Mononuclear cell (primary cell): Measurements from ENCODE around the gene TMEM135. TPM values are rescaled to one million over a fixed set of nuclear protein-coding genes. Genes with fewer than 3 reads are reported as not detected.
"Not testable (repeated sequence)": the region's sequence is repeated elsewhere in the genome, so short reads cannot be mapped to it uniquely, and the experiment has no call there.

Experiments used
- H3K27me3 ChIP-seq: 2 replicates; pipeline ENCODE4 v1.6.0; 2011; ENCODE audit warnings: low read length, control low read depth; ENCODE audit not compliant: insufficient read depth
- H3K4me1 ChIP-seq: 2 replicates; pipeline ENCODE4 v1.5.1; 2011; ENCODE audit warnings: mild to moderate bottlenecking, low read length, control low read depth; ENCODE audit not compliant: insufficient read depth
- H3K4me3 ChIP-seq: 2 replicates; pipeline ENCODE4 v1.5.1; 2011; ENCODE audit warnings: mild to moderate bottlenecking, low read length, moderate library complexity
- H3K9me3 ChIP-seq: 2 replicates; pipeline ENCODE4 v1.5.1; 2011; ENCODE audit warnings: low read depth, mild to moderate bottlenecking, control low read depth, low read length
- total RNA-seq: library from RNA; depleted of rRNA; stranded (reverse); fragments of >200 nt; gene quantifications from one replicate; pipeline ENCODE4 v1.2.3, GENCODE V29; 2012

Gene TMEM135
- total RNA-seq, 1 donor = 10.6 TPM

- H3K27me3 ChIP-seq = no peaks in the 10 kb centered on the region
- H3K4me3 ChIP-seq = no peak overlapping the region
- no peaks in the 10 kb centered on the region for H3K4me1 ChIP-seq
- peaks cover 5% of the 10 kb centered on the region for H3K9me3 ChIP-seq
These were observed 98.5 kb downstream of the TMEM135 start for GRCh38 chr11:87136236-87136635.

- Histone ChIP-seq H3K4me3 (no peak overlapping the region), H3K27me3 (no peaks in the 10 kb centered on the region), H3K4me1 (no peaks in the 10 kb centered on the region), H3K9me3 (peaks cover 5% of the 10 kb centered on the region)
These were observed 100.0 kb downstream of the TMEM135 start for GRCh38 chr11:87137711-87138110.

GRCh38 chr11:87139475-87139874, 101.7 kb downstream of the TMEM135 start:
- Histone ChIP-seq H3K4me1 (no peaks in the 10 kb centered on the region), H3K9me3 (peaks cover 5% of the 10 kb centered on the region), H3K27me3 (no peaks in the 10 kb centered on the region), H3K4me3 (no peak overlapping the region)

GRCh38 chr11:87141322-87141721, 103.6 kb downstream of the TMEM135 start:
- Histone ChIP-seq H3K4me3 (no peak overlapping the region), H3K27me3 (no peaks in the 10 kb centered on the region), H3K4me1 (no peaks in the 10 kb centered on the region), H3K9me3 (peaks cover 5% of the 10 kb centered on the region)

GRCh38 chr11:87141980-87142514, 104.3 kb downstream of the TMEM135 start:
- no peaks in the 10 kb centered on the region for H3K4me1 ChIP-seq
- H3K4me3 ChIP-seq = no peak overlapping the region

GRCh38 chr11:87142594-87142993, 104.9 kb downstream of the TMEM135 start:
- Histone ChIP-seq H3K4me1 (no peaks in the 10 kb centered on the region), H3K4me3 (no peak overlapping the region), H3K27me3 (no peaks in the 10 kb centered on the region), H3K9me3 (peaks cover 5% of the 10 kb centered on the region)

More at GRCh38 chr11:87141980-87142514, 104.3 kb downstream of the TMEM135 start:
- peaks cover 5% of the 10 kb centered on the region for H3K9me3 ChIP-seq
- no peaks in the 10 kb centered on the region for H3K27me3 ChIP-seq

GRCh38 chr11:87143641-87144040, 105.9 kb downstream of the TMEM135 start:
- Histone ChIP-seq H3K9me3 (peaks cover 5% of the 10 kb centered on the region), H3K27me3 (no peaks in the 10 kb centered on the region), H3K4me1 (no peaks in the 10 kb centered on the region), H3K4me3 (no peak overlapping the region)

GRCh38 chr11:87144252-87144651, 106.5 kb downstream of the TMEM135 start:
- Histone ChIP-seq H3K4me3 (no peak overlapping the region), H3K27me3 (no peaks in the 10 kb centered on the region), H3K9me3 (peaks cover 4% of the 10 kb centered on the region), H3K4me1 (no peaks in the 10 kb centered on the region)

- Histone ChIP-seq H3K4me1 (no peaks in the 10 kb centered on the region), H3K9me3 (peaks cover 7% of the 10 kb centered on the region), H3K4me3 (no peak overlapping the region), H3K27me3 (no peaks in the 10 kb centered on the region)
These were observed 111.0 kb downstream of the TMEM135 start for GRCh38 chr11:87148749-87149148.

GRCh38 chr11:87149782-87150181, 112.0 kb downstream of the TMEM135 start:
- H3K9me3 ChIP-seq, H3K4me3 ChIP-seq, H3K27me3 ChIP-seq: not testable (repeated sequence)

GRCh38 chr11:87150936-87151335, 113.2 kb downstream of the TMEM135 start:
- peaks cover 7% of the 10 kb centered on the region for H3K9me3 ChIP-seq
- no peak overlapping the region for H3K4me3 ChIP-seq
- H3K27me3 ChIP-seq = no peaks in the 10 kb centered on the region
- H3K4me1 ChIP-seq = no peaks in the 10 kb centered on the region

More at GRCh38 chr11:87149782-87150181, 112.0 kb downstream of the TMEM135 start:
- H3K4me1 ChIP-seq = not testable (repeated sequence)

GRCh38 chr11:87154246-87154645, 116.5 kb downstream of the TMEM135 start:
- Histone ChIP-seq H3K4me1 (no peaks in the 10 kb centered on the region), H3K27me3 (no peaks in the 10 kb centered on the region), H3K9me3 (peaks cover 7% of the 10 kb centered on the region), H3K4me3 (no peak overlapping the region)

- Histone ChIP-seq H3K27me3 (no peaks in the 10 kb centered on the region), H3K9me3 (peaks cover 1% of the 10 kb centered on the region), H3K4me1 (no peaks in the 10 kb centered on the region), H3K4me3 (no peak overlapping the region)
These were observed 119.2 kb downstream of the TMEM135 start for GRCh38 chr11:87156970-87157369.

- not testable (repeated sequence) for H3K4me1 ChIP-seq, H3K9me3 ChIP-seq, H3K27me3 ChIP-seq, H3K4me3 ChIP-seq
These were observed 131.3 kb downstream of the TMEM135 start for GRCh38 chr11:87169076-87169475.

- Histone ChIP-seq H3K4me1 (no peaks in the 10 kb centered on the region), H3K9me3 (peaks cover 9% of the 10 kb centered on the region), H3K4me3 (no peak overlapping the region), H3K27me3 (no peaks in the 10 kb centered on the region)
These were observed 135.7 kb downstream of the TMEM135 start for GRCh38 chr11:87173185-87174039.

GRCh38 chr11:87174870-87175269, 137.1 kb downstream of the TMEM135 start:
- no peak overlapping the region for H3K4me3 ChIP-seq
- peaks cover 11% of the 10 kb centered on the region for H3K9me3 ChIP-seq
- H3K4me1 ChIP-seq = no peaks in the 10 kb centered on the region
- no peaks in the 10 kb centered on the region for H3K27me3 ChIP-seq
